K562 (cell line): ENCODE measurements around the gene ASB13. TPM values are rescaled to one million over a fixed set of nuclear protein-coding genes. Genes with fewer than 3 reads are reported as not detected.

Source experiments
- ATAC-seq: fragments of 200-7000 bp; cut with Tn5 transposase; 3 replicates; pipeline ENCODE4 v1.9.1; 2020; ENCODE audit warnings: moderate library complexity
- BruUV-seq: library from RNA; stranded (reverse); fragments of 400-500 nt; replicated peaks from 2 replicates; lab custom pipeline; 2021; lab: Mats Ljungman, UMichigan
- CTCF ChIA-PET: fragments of 300-600 bp; formaldehyde crosslinking; extraction: SDS; loops from one replicate; lab custom pipeline; 2021; ENCODE audit warnings: low intra/inter-chr PET ratio; lab: Yijun Ruan, JAX
- POLR2A ChIA-PET: fragments of 300-600, 350-650 bp; sonication (Branson Sonifier 250); formaldehyde crosslinking; extraction: SDS; loops from one replicate; lab custom pipeline; 2021; ENCODE audit warnings: antibody characterized with exemption, inconsistent platforms; lab: Yijun Ruan, JAX
- DNase-seq, 4 experiments: peaks; one replicate each; pipeline versions ENCODE4 v3.0.0 to v3.0.0-alpha.2; 2011 to 2018; ENCODE audit warnings: low spot score in 3 of 4, mixed read lengths in 3 of 4; ENCODE audit errors: extremely low read depth in 1 of 4
- FAIRE-seq: peaks from 2 replicates; lab custom pipeline; 2011; peaks lifted over from hg19 to GRCh38; lab: Jason Lieb, UNC
- H2AFZ ChIP-seq: 2 replicates; pipeline ENCODE4 v1.6.0; 2011; ENCODE audit warnings: low read depth, low read length, control low read depth, inconsistent platforms
- H3K27ac ChIP-seq: fragments of 200-600 bp; 3 replicates; pipeline ENCODE4 v1.8.0; 2011; ENCODE audit warnings: low read depth, mild to moderate bottlenecking, control low read depth, inconsistent platforms, low read length, moderate library complexity, mixed read lengths; ENCODE audit errors: extremely low read depth
- H3K27me3 ChIP-seq, 2 experiments: fragments of 300-600 bp in 1 of 2; 2 replicates in 1 of 2; 3 replicates in 1 of 2; pipeline versions ENCODE4 v1.6.0 to v1.8.0; 2011; ENCODE audit warnings: inconsistent platforms in 2 of 2, low read length in 2 of 2, mild to moderate bottlenecking in 1 of 2, mixed read lengths in 1 of 2, moderate library complexity in 1 of 2; ENCODE audit not compliant: control insufficient read depth in 2 of 2, insufficient read depth in 2 of 2
- H3K36me3 ChIP-seq: fragments of 300-600 bp; 3 replicates; pipeline ENCODE4 v1.8.0; 2011; ENCODE audit warnings: mild to moderate bottlenecking, low read length, inconsistent platforms; ENCODE audit not compliant: control insufficient read depth, insufficient read depth
- H3K4me1 ChIP-seq, 2 experiments: fragments of 200-600 bp in 1 of 2; replicated peaks in 1 of 2; 2 replicates in 1 of 2; 3 replicates in 1 of 2; pipeline versions ENCODE4 v1.5.1 to v1.8.0; 2011; ENCODE audit warnings: inconsistent platforms in 2 of 2, low read length in 2 of 2, mild to moderate bottlenecking in 1 of 2, mixed read lengths in 1 of 2, moderate library complexity in 1 of 2; ENCODE audit not compliant: control insufficient read depth in 2 of 2, insufficient read depth in 2 of 2
- H3K4me2 ChIP-seq: 2 replicates; pipeline ENCODE4 v1.6.1; 2011; ENCODE audit warnings: low read length, control low read depth, inconsistent platforms, mixed read lengths; ENCODE audit not compliant: insufficient read depth
- H3K4me3 ChIP-seq: fragments of 200-600 bp; sonication (generic), shearing (Covaris generic); 2 replicates; pipeline ENCODE4 v1.5.1; 2016; ENCODE audit warnings: control low read depth, inconsistent platforms
- H3K79me2 ChIP-seq: fragments of 200-600 bp; 3 replicates; pipeline ENCODE4 v1.8.0; 2011; ENCODE audit warnings: low read length, inconsistent platforms; ENCODE audit not compliant: control insufficient read depth, insufficient read depth
- H3K9ac ChIP-seq, 2 experiments: 2 replicates each; pipeline versions ENCODE4 v1.6.0 to v1.6.1; 2011; ENCODE audit warnings: low read depth in 2 of 2, low read length in 2 of 2, control low read depth in 1 of 2, inconsistent platforms in 1 of 2, mild to moderate bottlenecking in 1 of 2, mixed read lengths in 1 of 2; ENCODE audit not compliant: insufficient read depth in 1 of 2
- H3K9me1 ChIP-seq: one replicate; pipeline ENCODE4 v1.6.0; 2011; ENCODE audit warnings: inconsistent platforms, mild to moderate bottlenecking, low read length, moderate library complexity; ENCODE audit not compliant: control insufficient read depth, insufficient read depth
- H3K9me3 ChIP-seq: replicated peaks from 2 replicates; pipeline ENCODE4 v1.5.1; 2011; ENCODE audit warnings: low read depth, low read length, inconsistent platforms; ENCODE audit not compliant: control insufficient read depth, insufficient read depth
- H4K20me1 ChIP-seq: replicated peaks from 2 replicates; pipeline ENCODE4 v1.6.1; 2011; ENCODE audit warnings: low read length, inconsistent platforms, mixed read lengths; ENCODE audit not compliant: control insufficient read depth, insufficient read depth
- ARID1B ChIP-seq: fragments of 450-650 bp; IDR thresholded peaks from 2 replicates; pipeline ENCODE4 v1.6.1; 2016; ENCODE audit warnings: antibody characterized with exemption, mild to moderate bottlenecking, inconsistent platforms
- BHLHE40 ChIP-seq: IDR thresholded peaks from 2 replicates; pipeline ENCODE4 v1.6.1; 2011; ENCODE audit warnings: low read length, improper control_type of control experiment
- CBFA2T3 ChIP-seq: fragments of 450-650 bp; IDR thresholded peaks from 2 replicates; pipeline ENCODE4 v1.6.1; 2017
- COPS2 ChIP-seq: fragments of 450-650 bp; conservative IDR thresholded peaks from 2 replicates; pipeline ENCODE4 v1.6.1; 2016; ENCODE audit warnings: mild to moderate bottlenecking, moderate library complexity
- CXXC5 ChIP-seq: fragments of 250-450 bp; sonication (Bioruptor Pico); IDR thresholded peaks from 2 replicates; pipeline ENCODE4 v1.8.0; 2022; ENCODE audit warnings: inconsistent platforms, mild to moderate bottlenecking, moderate library complexity
- ETV1 ChIP-seq: fragments of 450-650 bp; conservative IDR thresholded peaks from 2 replicates; pipeline ENCODE4 v1.6.1; 2016; ENCODE audit warnings: missing genetic modification characterization, control low read depth, low read depth, missing compliant biosample characterization
- HDAC1 ChIP-seq, 2 experiments: fragments of 450-650 bp; IDR thresholded peaks; 2 replicates each; pipeline ENCODE4 v1.6.1; 2016 to 2017; ENCODE audit warnings: inconsistent platforms in 1 of 2, mild to moderate bottlenecking in 1 of 2, moderate library complexity in 1 of 2
- HDAC2 ChIP-seq: fragments of 450-650 bp; IDR thresholded peaks from 2 replicates; pipeline ENCODE4 v1.6.1; 2016; ENCODE audit warnings: mild to moderate bottlenecking
- KDM1A ChIP-seq, 2 experiments: fragments of 450-650 bp; IDR thresholded peaks; 2 replicates each; pipeline ENCODE4 v1.6.1; 2016; ENCODE audit warnings: mild to moderate bottlenecking in 2 of 2
- MTA2 ChIP-seq: fragments of 450-650 bp; IDR thresholded peaks from 2 replicates; pipeline ENCODE4 v1.6.1; 2016; ENCODE audit warnings: low read depth
- NR2C1 ChIP-seq, 2 experiments: fragments of 450-650 bp; IDR thresholded peaks; 2 replicates each; pipeline ENCODE4 v1.6.1; 2017; ENCODE audit warnings: mild to moderate bottlenecking in 2 of 2, antibody characterized with exemption in 1 of 2, inconsistent platforms in 1 of 2, missing compliant biosample characterization in 1 of 2, missing genetic modification characterization in 1 of 2
- PTBP1 ChIP-seq: fragments of 200-400 bp; formaldehyde crosslinking; IDR thresholded peaks from 2 replicates; pipeline ENCODE4 v1.6.1; 2017; ENCODE audit warnings: low read depth, low read length
- RCOR1 ChIP-seq, 2 experiments: IDR thresholded peaks; 2 replicates each; pipeline ENCODE4 v1.6.1; 2012; ENCODE audit warnings: low read depth in 2 of 2, low read length in 2 of 2, borderline replicate concordance in 1 of 2, improper control_type of control experiment in 1 of 2
- SMARCA4 ChIP-seq: fragments of 450-650 bp; IDR thresholded peaks from 2 replicates; pipeline ENCODE4 v1.6.1; 2016
- SOX6 ChIP-seq: fragments of 450-650 bp; IDR thresholded peaks from 2 replicates; pipeline ENCODE4 v1.6.1; 2014; ENCODE audit warnings: mild to moderate bottlenecking
- SREBF2 ChIP-seq: sonication (generic); formaldehyde crosslinking; IDR thresholded peaks from 2 replicates; pipeline ENCODE4 v1.4.0; 2020; ENCODE audit warnings: mild to moderate bottlenecking, missing genetic modification reagents
- TCF3 ChIP-seq: sonication (generic); formaldehyde crosslinking; IDR thresholded peaks from 2 replicates; pipeline ENCODE4 v1.4.0; 2020; ENCODE audit warnings: mild to moderate bottlenecking, missing genetic modification reagents
- ZNF778 ChIP-seq: fragments of 450-650 bp; formaldehyde crosslinking; IDR thresholded peaks from 2 replicates; pipeline ENCODE4 v1.4.0; 2020; ENCODE audit warnings: mild to moderate bottlenecking, moderate library complexity
- WGBS: fragments of 100-300 bp; shearing (Covaris generic); methylation state at CpG from one replicate; pipeline ENCODE4 v1.1.6; 2016; ENCODE audit warnings: low coverage, mixed read lengths; ENCODE audit not compliant: insufficient coverage; ENCODE audit errors: missing lambda C conversion rate; 5-methylcytosine and 5-hydroxymethylcytosine counted together
- in situ Hi-C: fragments of 300-500 bp; cut with MboI; formaldehyde crosslinking; loops from 4 replicates; pipeline ENCODE4 v1.15.0; 2018; ENCODE audit warnings: inconsistent platforms, mixed read lengths
- intact Hi-C: fragments of 100-400 bp; cut with micrococcal nuclease; formaldehyde crosslinking; loops from 2 replicates; pipeline ENCODE4 v1.14.2; 2022
- polyA plus RNA-seq, 8 experiments: library from polyadenylated mRNA; depleted of rRNA in 4 of 8; stranded (reverse) in 5 of 8; unstranded in 3 of 8; fragments of >200 nt; fragmentation: Nextera tagmentation in 2 of 8; fragmentation: Illumina TruSeq in 1 of 8; extraction: Ambion mirVana in 2 of 8; extraction: Trizol in 1 of 8; gene quantifications; 2 replicates each; pipeline versions ENCODE4 v1.2.1 to v1.2.3, GENCODE V29; 2011 to 2014; ENCODE audit warnings: inconsistent platforms in 1 of 8, missing spikeins in 1 of 8
- total RNA-seq, 7 experiments: library from RNA; depleted of rRNA in 6 of 7; stranded (reverse); fragments of >200 nt in 6 of 7; fragmentation: Illumina TruSeq in 2 of 7; extraction: Trizol in 2 of 7; gene quantifications; 2 replicates each; pipeline versions ENCODE4 v1.2.1 to v1.2.3, GENCODE V29; 2011 to 2021; ENCODE audit warnings: low replicate concordance in 1 of 7
- TF ChIP-seq, protein P1 (sequence below): fragments of 200-800 bp; sonication (Bioruptor generic); IDR thresholded peaks from 2 replicates; pipeline ENCODE4 v1.6.1; 2016; ENCODE audit warnings: missing genetic modification characterization, missing compliant biosample characterization
- TF ChIP-seq, protein P2 (sequence below), 2 experiments: fragments of 250-450 bp in 1 of 2; fragments of 450-650 bp in 1 of 2; sonication (Bioruptor Pico) in 1 of 2; IDR thresholded peaks; 2 replicates each; pipeline versions ENCODE4 v1.6.1 to v1.8.0; 2016 to 2021; ENCODE audit warnings: mild to moderate bottlenecking in 2 of 2, moderate library complexity in 2 of 2, missing compliant biosample characterization in 1 of 2, missing genetic modification characterization in 1 of 2

The ASB13 gene
- total and polyA plus RNA-seq, 9 of the 15 experiments (the other 6 are each of a cell fraction or from before 2014, with no cell fraction given), result 5.2 to 28.8 (median 16.9) TPM

DNA sequence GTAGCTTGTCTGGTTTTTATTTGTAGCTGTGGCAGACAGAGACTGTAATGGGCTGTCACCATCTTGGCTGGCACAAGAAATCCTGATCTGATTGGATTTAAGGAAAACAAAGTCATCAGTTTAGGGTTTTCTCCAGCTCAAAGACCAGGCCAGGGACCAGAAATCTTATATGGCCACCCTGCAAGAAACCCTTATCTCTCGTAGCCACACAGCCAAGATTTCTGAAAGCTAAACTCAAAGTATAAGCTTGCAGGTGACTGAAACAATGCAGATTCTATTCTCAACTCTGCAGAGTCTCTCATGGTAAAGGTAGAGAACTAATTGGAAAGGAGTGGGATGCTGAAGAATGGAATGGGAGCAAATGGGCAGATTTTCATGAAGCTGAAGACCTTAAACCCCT, 3.2 kb upstream of the ASB13 start:
- ChIA-PET POLR2A (interaction anchor here (0.7 to 1.6 kb wide), 3 partner anchors 15 to 309 kb away, joined by 4 to 6 read pairs (median 6); partner anchors contain the start of gene TASOR2), CTCF (no interaction called here)
- Histone ChIP-seq H3K79me2 (peaks cover 17% of the 10 kb centered on the region; the same call in 2 of the 3 replicates), H3K4me2 (no peak overlapping the region), H3K4me1 (peaks cover 5 to 11% of the 10 kb centered on the region in 2 experiments; a peak in 4 of 5 replicates), H3K4me3 (no peak overlapping the region), H2AFZ (no peak overlapping the region), H3K9me3 (peaks cover 2% of the 10 kb centered on the region; the same call in 1 of the 2 replicates), H3K27me3 (no peaks in the 10 kb centered on the region; a peak in 1 of 5 replicates), H3K27ac (no peak overlapping the region), H3K9ac (no peak overlapping the region), H3K9me1 (no peaks in the 10 kb centered on the region), H3K36me3 (no peaks in the 10 kb centered on the region), H4K20me1 (no peaks in the 10 kb centered on the region)
- 5% methylated on average over 1 of the region's 1 CpG for WGBS
- DNase-seq (peak in 3 of 4 experiments; percentile 4 to 43 (median 42)), ATAC-seq (no peak), FAIRE-seq (no peak)
- intact Hi-C loops (no loop called here), in situ Hi-C loops (no loop called here)
- no TSS peak for BruUV-seq
- no peak for TF ChIP-seq CXXC5 (CRISPR knock-in tag)
- no peak for TF ChIP-seq ZNF778 (CRISPR knock-in tag)
- TF ChIP-seq PTBP1, result no peak
- no peak for TF ChIP-seq COPS2
- TF ChIP-seq RCOR1 (IDR thresholded peaks at IDR 0.05; ENCODE audit: borderline replicate concordance in 1 of 2, low read depth in 2 of 2, low read length in 2 of 2), result peak in 1 of 2 experiments; percentile 71; a peak in 2 of 4 replicates
- TF ChIP-seq CBFA2T3, result peak; percentile 82
- peak; percentile 69 for TF ChIP-seq HDAC2
- peak; percentile 65 for TF ChIP-seq TCF3 (CRISPR knock-in tag)
- TF ChIP-seq SMARCA4, result 0 out of 2 replicates have a peak, but pooled peaks have one; percentile 21
- no peak for TF ChIP-seq NR2C1 (IDR thresholded peaks at IDR 0.05)
- no peak for TF ChIP-seq NR2C1 (tag; IDR thresholded peaks at IDR 0.05)
- TF ChIP-seq, protein P1, sequence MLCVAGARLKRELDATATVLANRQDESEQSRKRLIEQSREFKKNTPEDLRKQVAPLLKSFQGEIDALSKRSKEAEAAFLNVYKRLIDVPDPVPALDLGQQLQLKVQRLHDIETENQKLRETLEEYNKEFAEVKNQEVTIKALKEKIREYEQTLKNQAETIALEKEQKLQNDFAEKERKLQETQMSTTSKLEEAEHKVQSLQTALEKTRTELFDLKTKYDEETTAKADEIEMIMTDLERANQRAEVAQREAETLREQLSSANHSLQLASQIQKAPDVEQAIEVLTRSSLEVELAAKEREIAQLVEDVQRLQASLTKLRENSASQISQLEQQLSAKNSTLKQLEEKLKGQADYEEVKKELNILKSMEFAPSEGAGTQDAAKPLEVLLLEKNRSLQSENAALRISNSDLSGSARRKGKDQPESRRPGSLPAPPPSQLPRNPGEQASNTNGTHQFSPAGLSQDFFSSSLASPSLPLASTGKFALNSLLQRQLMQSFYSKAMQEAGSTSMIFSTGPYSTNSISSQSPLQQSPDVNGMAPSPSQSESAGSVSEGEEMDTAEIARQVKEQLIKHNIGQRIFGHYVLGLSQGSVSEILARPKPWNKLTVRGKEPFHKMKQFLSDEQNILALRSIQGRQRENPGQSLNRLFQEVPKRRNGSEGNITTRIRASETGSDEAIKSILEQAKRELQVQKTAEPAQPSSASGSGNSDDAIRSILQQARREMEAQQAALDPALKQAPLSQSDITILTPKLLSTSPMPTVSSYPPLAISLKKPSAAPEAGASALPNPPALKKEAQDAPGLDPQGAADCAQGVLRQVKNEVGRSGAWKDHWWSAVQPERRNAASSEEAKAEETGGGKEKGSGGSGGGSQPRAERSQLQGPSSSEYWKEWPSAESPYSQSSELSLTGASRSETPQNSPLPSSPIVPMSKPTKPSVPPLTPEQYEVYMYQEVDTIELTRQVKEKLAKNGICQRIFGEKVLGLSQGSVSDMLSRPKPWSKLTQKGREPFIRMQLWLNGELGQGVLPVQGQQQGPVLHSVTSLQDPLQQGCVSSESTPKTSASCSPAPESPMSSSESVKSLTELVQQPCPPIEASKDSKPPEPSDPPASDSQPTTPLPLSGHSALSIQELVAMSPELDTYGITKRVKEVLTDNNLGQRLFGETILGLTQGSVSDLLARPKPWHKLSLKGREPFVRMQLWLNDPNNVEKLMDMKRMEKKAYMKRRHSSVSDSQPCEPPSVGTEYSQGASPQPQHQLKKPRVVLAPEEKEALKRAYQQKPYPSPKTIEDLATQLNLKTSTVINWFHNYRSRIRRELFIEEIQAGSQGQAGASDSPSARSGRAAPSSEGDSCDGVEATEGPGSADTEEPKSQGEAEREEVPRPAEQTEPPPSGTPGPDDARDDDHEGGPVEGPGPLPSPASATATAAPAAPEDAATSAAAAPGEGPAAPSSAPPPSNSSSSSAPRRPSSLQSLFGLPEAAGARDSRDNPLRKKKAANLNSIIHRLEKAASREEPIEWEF (CRISPR knock-in tag), result no peak
- TF ChIP-seq, protein P2, sequence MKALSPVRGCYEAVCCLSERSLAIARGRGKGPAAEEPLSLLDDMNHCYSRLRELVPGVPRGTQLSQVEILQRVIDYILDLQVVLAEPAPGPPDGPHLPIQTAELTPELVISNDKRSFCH (CRISPR knock-in tag; IDR thresholded peaks at IDR 0.05), result no peak
- TF ChIP-seq, protein P2 (tag; IDR thresholded peaks at IDR 0.05), result no peak
- no peak for TF ChIP-seq ETV1 (tag)
- peak; percentile 42; the same call in 1 of the 2 replicates for TF ChIP-seq BHLHE40
- peak; percentile 63 for TF ChIP-seq SOX6
- no peak for TF ChIP-seq SREBF2 (CRISPR knock-in tag)
- TF ChIP-seq MTA2, result 0 out of 2 replicates have a peak, but pooled peaks have one; percentile 40
- TF ChIP-seq ARID1B, result peak; percentile 71
- peak in 1 of 2 experiments; percentile 66; a peak in 2 of 4 replicates for TF ChIP-seq HDAC1 (IDR thresholded peaks at IDR 0.05)
- TF ChIP-seq KDM1A (IDR thresholded peaks at IDR 0.05), result peak; percentile 86 to 91
